PFSK-1 (cell line): Measurements from ENCODE around the gene ARAP1.

ENCODE experiments used
- SIN3A ChIP-seq: IDR thresholded peaks from 2 replicates; pipeline ENCODE4 v1.6.1; 2012; ENCODE audit warnings: mild to moderate bottlenecking, low read length, moderate library complexity, borderline replicate concordance; ENCODE audit not compliant: insufficient read depth
- TAF1 ChIP-seq: IDR thresholded peaks from 2 replicates; pipeline ENCODE4 v1.6.1; 2012; ENCODE audit warnings: low read length, control low read depth, borderline replicate concordance; ENCODE audit not compliant: insufficient read depth

DNA sequence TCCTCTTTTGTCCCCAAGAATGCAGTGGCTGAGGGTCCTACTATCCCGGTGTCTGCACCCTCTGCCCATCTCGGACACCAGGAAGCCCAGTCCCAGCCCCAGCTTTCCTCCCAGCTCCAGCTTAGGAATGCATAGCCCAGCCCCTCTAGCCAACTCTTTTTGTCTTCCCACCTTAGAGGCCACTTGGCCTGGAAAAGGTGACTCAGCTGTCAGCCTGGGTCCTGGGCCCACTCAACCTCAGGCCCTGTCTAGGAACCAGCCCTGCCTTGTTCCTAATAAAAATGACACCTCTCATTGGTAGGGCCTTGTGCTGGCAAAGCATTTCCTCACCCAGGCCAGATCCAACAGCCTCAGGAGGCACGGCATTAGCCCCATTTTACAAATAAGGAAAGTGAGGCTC is 106.2 kb downstream of the ARAP1 start:
- TF ChIP-seq TAF1 (no peak), SIN3A (no peak)
